Erythroblast (primary cell): ENCODE results near the gene DMKN.
A peak's percentile ranks its signal among the peaks of the same experiment; 100 is the strongest.

Experiments
- DNase-seq, 2 experiments: peaks; one replicate each; lab custom pipeline; 2025; lab: John Stamatoyannopoulos, UW
- GATA1 ChIP-seq: IDR thresholded peaks from 2 replicates; pipeline ENCODE4 v1.6.1; 2011; ENCODE audit warnings: low read depth, mild to moderate bottlenecking, control low read depth, low read length, moderate library complexity
- POLR2A ChIP-seq: IDR thresholded peaks from 2 replicates; pipeline ENCODE4 v1.6.1; 2011; ENCODE audit warnings: mild to moderate bottlenecking, low read length

DMKN gene

GRCh38 chr19:35555301-35556005 is 42.0 kb upstream of the DMKN start:
- TF ChIP-seq POLR2A (no peak), GATA1 (no peak)
- peak in 1 of 2 experiments; percentile 28 for DNase-seq

DNA sequence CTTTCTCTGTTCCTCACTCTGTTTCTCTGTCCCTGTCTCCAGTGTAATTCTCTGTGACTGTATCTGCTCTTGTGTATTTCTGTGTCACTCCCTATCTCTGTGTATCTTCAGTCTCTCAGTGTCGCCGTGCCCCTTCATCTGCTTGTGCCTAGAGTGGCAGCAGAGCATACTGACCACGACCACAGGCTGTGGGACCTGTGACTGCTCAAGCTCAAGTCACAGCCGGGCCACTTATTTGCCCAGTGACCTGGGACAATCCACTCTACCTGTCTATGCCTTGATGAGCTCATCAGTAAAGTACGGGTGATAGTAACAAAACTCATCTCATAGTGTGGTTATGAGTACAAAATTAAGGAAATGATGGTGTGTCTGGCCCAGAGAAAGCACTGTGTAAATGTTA is 40.6 kb upstream of the DMKN start:
- no peak for TF ChIP-seq POLR2A
- TF ChIP-seq GATA1 = no peak

DNA sequence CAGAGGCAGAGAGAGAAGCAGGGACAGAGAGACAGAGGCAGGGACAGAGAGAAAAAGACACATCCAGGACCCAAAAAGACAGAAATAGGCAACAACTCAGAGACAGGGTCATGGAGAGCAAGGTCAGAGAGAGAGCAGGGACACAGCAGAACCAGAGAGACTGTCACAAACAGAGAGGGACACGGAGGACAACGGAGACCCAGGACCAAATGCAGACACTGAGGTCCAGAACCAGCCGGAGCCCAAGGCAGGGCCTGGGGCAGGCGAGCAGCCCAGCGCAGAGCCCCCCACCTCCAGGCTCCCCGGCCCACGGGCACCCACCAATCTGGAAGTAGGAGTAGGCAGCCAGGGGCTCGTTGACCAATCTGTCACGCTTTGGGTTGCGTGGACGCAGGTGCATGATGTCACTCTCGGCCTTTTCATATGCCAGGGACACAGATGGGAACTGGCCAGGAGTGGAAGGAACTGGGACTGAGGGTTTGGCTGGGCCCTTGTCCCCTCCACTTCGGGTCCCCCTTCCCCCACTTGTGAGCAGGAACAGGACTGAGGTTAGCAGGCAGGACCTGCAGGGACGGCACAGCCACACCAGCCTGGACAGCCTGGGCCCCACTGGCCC is 40.0 kb upstream of the DMKN start:
- no peak for TF ChIP-seq GATA1
- TF ChIP-seq POLR2A = no peak
- DNase-seq = no peak

More for the DNA sequence above, 40.6 kb upstream of the DMKN start:
- DNase-seq = no peak

- TF ChIP-seq GATA1 (no peak), POLR2A (no peak)
- DNase-seq = no peak
Observed at GRCh38 chr19:35552534-35553384, 39.3 kb upstream of the DMKN start.

DNA sequence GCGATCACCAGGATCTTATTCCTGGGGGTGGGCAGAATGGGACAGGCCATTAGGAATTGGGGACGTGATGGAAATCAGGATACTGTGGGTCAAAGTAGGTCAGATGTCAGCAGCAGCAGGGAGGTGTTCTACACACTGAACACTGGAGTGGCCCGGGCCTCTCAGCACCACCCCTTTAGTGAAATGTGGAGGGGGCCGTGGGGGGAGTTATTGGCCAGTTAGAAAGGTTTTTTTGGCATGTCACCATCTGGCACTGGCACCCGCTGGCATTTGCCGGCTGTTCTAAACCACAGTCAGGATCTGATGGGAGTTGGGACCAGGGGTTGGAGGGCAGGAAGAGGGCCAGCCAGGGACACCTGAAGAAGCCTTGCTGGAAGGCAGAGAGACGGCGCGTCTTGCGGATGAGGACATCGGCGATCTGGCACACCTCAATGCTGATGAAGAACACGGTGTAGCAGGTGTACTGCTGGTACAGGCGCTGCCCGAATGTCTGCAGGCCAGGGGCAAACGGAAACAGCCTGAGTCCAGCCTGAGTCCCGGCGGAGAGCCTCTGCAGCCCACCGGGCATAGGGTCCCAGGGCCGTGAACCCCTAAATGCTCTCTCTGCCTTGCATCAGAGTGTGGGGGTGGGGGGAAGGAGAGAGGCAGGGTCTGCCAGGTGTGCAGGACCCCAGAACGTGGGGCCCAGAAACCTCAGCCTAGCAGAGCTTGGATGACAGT is 37.8 kb upstream of the DMKN start:
- no peak for DNase-seq
- TF ChIP-seq GATA1 = no peak
- no peak for TF ChIP-seq POLR2A

DNA sequence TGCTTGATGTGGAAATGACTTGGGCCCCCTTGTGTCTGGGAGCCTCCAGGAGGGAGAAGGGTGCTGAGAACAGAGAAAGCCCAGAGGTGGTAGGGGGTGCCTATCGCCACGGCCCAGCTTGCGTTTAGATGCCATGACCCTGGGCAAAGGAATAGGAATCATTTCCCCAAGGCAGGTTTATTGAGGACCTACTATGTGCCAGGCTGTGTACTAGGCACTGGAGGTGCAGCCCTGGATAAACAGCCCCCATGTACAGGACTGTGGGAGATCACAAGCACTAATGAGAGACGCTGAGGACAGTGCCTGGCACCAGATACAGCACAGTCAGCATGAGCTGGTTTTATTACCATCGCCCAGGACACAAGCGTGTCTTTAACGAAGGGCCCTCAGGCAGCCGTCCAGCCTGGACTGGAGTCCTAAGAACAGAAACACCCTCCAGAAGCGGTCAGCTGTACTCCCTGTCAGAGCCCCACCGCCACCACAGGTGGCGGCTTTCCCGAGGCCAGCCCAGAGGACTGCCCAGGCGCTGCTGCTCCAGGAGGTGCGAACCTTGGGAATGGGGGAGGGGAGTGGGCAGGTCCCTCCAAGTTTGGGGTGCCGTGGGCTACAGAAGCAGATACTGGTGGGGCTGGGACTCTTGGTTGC is 36.6 kb upstream of the DMKN start:
- TF ChIP-seq GATA1 = no peak
- no peak for TF ChIP-seq POLR2A
- no peak for DNase-seq

- peak; percentile 74 to 87 for DNase-seq
Observed at GRCh38 chr19:35549174-35549788, 35.8 kb upstream of the DMKN start.

DNA sequence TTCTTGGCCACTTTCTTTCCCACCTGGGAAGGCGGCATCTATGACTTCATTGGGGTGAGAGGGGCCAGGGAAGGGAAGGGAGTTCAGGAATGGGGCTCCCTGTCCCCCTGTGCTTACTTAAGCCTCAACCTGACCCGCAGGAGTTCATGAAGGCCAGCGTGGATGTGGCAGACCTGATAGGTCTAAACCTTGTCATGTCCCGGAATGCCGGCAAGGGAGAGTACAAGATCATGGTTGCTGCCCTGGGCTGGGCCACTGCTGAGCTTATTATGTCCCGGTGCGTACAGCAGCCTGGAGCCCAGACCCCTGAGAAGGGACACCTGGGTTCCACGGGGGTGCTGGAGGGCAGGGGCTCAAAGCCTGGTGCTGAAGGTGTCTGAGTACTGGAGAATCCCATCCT is 33.1 kb upstream of the DMKN start:
- no peak for TF ChIP-seq POLR2A
- TF ChIP-seq GATA1 = no peak
- DNase-seq = no peak

More at GRCh38 chr19:35549174-35549788, 35.8 kb upstream of the DMKN start:
- TF ChIP-seq POLR2A (no peak), GATA1 (no peak)

DNA sequence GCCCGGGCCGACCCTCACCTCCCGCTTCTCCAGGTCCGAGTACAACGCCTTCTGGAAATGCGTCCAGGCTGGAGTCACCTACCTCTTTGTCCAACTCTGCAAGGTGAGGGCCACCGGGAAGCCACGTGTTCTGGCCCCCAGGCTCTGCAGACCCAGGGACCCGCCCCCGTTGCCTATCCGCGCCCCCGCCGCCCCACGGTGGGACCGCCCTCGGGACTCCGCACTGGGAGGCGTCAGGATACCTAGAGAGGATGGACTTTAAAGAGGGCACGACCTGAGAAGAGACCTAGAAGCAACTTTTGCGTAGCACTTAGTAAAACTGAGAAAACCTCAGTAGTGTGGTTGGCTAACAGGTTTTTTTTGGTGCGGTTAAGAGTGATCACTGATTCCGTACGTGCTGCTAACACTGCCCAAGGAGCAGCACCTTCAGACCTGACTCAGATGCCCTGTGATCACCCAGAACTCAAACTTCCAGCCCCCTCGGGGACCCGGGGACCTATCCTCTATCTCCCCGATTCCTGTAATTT is 32.5 kb upstream of the DMKN start:
- DNase-seq = peak; percentile 54 to 66
- TF ChIP-seq POLR2A = no peak
- no peak for TF ChIP-seq GATA1

GRCh38 chr19:35545001-35545854 is 31.8 kb upstream of the DMKN start, which contains the start of gene TMEM147:
Gene TMEM147, plus strand, starts transcription at chr19:35545626. Its CDS starts 114 bp downstream, at chr19:35545740.
- DNase-seq = peak; percentile 90 to 92

GRCh38 chr19:35544110-35544802 is 30.8 kb upstream of the DMKN start:
- TF ChIP-seq GATA1 (no peak), POLR2A (no peak)
- DNase-seq = no peak

More at GRCh38 chr19:35545001-35545854, 31.8 kb upstream of the DMKN start, which contains the start of gene TMEM147:
- TF ChIP-seq POLR2A = peak; percentile 76
- TF ChIP-seq GATA1 = no peak
